Stimulated activated naive CD8-positive, alpha-beta T cell treated with anti-CD3 and anti-CD28 coated beads, Interleukin-15, Interleukin-2, amounts not matched to agents 100 ng/mL and 50 ng/mL, for 24 hours (primary cell): ENCODE results near the gene MAML1.

Source experiments
- H3K27ac Mint-ChIP-seq: one replicate; pipeline ENCODE4 v1.8.0; 2021; ENCODE audit warnings: mild to moderate bottlenecking, mixed read lengths
- H3K27me3 Mint-ChIP-seq: one replicate; pipeline ENCODE4 v1.8.0; 2021; ENCODE audit warnings: mixed read lengths
- H3K36me3 Mint-ChIP-seq: one replicate; pipeline ENCODE4 v1.8.0; 2021; ENCODE audit warnings: low read depth, mixed read lengths
- H3K4me1 Mint-ChIP-seq: one replicate; pipeline ENCODE4 v1.8.0; 2021; ENCODE audit warnings: low read depth, mixed read lengths
- H3K4me3 Mint-ChIP-seq: one replicate; pipeline ENCODE4 v1.8.0; 2021; ENCODE audit warnings: mild to moderate bottlenecking, mixed read lengths
- H3K9me3 Mint-ChIP-seq: one replicate; pipeline ENCODE4 v1.8.0; 2021; ENCODE audit warnings: mixed read lengths

MAML1 gene

DNA sequence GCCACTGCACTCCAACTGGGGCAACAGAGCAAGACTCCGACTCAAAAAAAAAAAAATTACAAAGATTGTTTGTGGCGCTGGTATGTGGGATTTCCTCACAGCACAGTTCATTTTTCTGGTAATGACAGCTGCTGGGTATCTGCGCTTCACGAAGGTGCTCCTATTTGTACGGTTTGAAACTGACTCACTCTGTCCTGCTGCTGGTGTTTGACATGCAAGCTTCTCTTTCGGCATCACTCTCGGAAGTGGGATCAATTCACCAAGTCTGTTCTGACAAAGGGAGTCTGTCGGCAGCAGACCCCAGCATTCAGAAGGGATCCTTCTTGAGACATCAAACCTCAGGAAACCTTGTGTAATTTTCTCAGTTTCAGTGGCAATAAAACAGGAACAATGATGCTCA is 26.3 kb downstream of the MAML1 start:
- no peak overlapping the region for H3K4me3 Mint-ChIP-seq
- H3K9me3 Mint-ChIP-seq, result no peaks in the 10 kb centered on the region
- H3K27ac Mint-ChIP-seq, result peak overlapping the region; percentile 87
- H3K4me1 Mint-ChIP-seq, result peaks cover 74% of the 10 kb centered on the region
- H3K27me3 Mint-ChIP-seq, result no peaks in the 10 kb centered on the region
- peaks cover 7% of the 10 kb centered on the region for H3K36me3 Mint-ChIP-seq

DNA sequence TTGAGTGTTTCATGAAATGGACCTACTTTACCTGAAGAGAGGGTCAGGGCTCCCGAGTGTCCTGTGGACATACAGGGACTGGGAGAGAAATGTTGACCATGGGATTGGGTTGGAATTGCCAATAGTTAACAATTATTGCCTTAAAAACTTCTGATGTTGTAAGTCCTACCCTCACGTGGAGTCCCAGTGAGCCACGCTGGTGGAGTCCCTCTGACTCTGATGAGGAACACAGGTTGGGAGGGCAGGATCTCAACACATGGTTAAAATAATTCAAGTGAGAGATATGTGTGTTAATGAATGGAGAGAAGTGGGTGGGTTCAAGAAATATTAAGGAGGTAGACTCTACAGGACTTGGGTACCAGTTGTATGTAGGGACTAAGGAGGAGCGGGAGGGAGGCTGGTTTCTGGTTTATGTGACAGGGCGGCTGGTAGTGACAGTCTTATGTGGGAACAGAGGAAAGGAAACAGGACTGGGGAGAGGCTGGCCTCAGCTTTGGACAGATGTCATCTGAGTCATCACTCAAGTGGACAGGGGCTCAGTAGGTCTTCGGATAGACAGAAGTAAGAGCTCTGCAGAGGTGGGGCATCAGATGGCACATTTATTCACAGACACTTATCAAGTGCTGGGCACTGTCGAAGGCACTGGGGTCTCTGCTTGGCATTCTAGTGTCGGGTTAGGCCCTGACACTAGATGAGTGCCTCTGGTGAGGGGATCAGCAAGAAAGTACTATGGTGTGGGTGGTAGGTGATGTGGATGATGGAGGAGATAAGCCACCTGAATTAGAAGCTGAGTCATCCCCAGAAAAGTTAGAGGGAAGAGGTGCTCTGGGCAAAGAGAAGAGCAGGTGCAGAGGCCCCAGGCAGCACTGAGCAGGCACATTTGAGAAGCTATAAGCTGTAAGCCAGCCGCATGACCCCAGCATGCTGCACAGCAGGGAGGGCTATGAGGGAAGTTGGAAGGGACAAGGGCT is 27.2 kb downstream of the MAML1 start:
- Mint-ChIP-seq H3K9me3 (no peaks in the 10 kb centered on the region), H3K27ac (peak overlapping the region; percentile 87), H3K4me1 (peaks cover 65% of the 10 kb centered on the region), H3K4me3 (peak overlapping the region; percentile 17), H3K36me3 (peaks cover 7% of the 10 kb centered on the region), H3K27me3 (no peaks in the 10 kb centered on the region)

DNA sequence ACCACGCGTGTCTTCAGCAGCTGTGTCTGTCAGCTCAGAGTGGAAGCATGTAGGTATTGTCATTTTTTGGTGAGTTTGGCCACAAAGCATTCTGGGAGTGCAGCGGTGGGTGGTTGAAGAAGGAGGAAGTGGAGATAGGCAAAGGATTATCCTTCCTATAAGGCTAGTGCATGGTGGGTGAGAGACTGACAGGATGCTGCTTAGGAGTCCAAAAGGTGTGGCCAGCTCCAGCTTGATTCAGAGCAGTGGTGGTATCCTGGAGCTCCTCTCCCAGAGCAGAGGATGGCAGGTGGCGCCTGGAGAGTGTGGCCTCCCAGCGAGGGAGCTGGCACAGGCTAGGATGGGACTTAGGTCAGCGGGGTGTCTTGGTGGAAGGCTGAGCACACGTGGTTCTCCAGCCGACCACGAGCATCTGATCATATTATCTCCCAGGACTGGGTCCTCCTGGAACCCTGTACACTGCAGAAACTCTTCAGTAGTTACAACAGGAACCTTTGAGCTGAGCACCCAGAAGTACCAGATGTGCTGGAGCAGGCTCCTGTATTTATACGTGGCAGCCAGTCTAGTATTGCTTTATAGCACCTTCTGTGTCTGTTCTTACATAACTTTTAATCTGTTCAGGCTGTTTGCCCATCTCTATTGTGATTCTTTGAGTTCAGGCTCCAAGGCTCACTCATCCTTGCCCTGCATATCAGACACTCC is 29.6 kb downstream of the MAML1 start:
- no peaks in the 10 kb centered on the region for H3K9me3 Mint-ChIP-seq
- H3K27ac Mint-ChIP-seq, result peak overlapping the region; percentile 69
- H3K27me3 Mint-ChIP-seq, result no peaks in the 10 kb centered on the region
- peaks cover 59% of the 10 kb centered on the region for H3K4me1 Mint-ChIP-seq
- peaks cover 18% of the 10 kb centered on the region for H3K36me3 Mint-ChIP-seq
- H3K4me3 Mint-ChIP-seq, result no peak overlapping the region

DNA sequence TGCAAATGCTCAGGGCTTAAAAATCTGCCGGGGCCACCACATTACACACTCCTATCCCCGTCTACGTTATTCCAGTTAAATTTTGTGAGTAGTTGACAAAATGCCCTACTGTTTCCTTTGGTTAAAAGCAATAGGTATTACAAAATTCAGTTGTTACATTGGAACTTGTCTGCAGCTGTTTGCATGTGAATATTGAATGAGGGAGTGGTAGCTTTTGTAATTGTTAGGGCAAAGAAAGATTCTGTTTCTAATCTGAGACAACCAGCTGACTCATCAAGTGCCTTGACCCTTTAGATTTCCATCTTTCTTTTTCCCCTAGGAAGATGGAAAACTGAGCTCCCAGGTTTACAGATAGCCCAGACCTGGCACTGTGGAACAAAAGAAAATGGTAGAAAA is 30.2 kb downstream of the MAML1 start:
- no peak overlapping the region for H3K27ac Mint-ChIP-seq
- peaks cover 22% of the 10 kb centered on the region for H3K36me3 Mint-ChIP-seq
- peaks cover 59% of the 10 kb centered on the region for H3K4me1 Mint-ChIP-seq
- H3K9me3 Mint-ChIP-seq, result no peaks in the 10 kb centered on the region
- H3K4me3 Mint-ChIP-seq, result no peak overlapping the region
- no peaks in the 10 kb centered on the region for H3K27me3 Mint-ChIP-seq

DNA sequence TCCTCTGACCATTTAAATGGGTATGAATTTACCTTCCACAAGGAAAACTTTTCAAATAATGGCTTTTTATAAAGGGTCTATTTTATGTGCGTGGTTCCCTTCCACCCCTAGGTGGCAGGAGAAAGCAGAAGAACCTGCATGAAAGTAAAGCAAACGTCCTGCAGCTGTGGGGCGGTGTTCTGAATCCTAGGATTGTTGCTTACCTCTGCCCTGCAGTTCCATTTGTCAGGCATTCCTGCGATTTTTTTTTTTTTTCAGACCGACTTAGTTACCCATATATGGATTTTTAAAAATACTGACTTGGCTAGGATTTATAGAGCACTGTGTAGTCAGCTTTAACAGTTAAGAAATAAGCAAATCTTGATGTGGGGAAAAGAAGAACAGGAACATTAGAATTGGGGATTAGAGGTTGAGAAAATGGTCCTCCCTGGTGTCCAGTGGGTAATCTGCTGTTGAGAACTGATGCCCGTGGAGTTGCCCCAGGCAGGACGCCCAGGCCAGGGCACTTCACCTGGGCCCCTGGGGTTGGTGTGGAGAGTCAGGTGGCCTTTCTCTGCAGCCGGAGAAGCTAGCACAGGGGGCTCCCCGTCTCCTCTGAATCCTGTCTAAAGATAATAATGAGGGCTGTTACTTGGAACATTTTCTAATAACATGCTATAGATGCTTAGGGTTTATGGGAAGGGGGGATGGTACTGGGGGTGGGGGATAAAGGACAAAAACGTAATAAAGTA is 30.8 kb downstream of the MAML1 start:
- Mint-ChIP-seq H3K27me3 (no peaks in the 10 kb centered on the region), H3K4me1 (peaks cover 58% of the 10 kb centered on the region), H3K36me3 (peaks cover 24% of the 10 kb centered on the region), H3K9me3 (no peaks in the 10 kb centered on the region), H3K4me3 (no peak overlapping the region), H3K27ac (no peak overlapping the region)

DNA sequence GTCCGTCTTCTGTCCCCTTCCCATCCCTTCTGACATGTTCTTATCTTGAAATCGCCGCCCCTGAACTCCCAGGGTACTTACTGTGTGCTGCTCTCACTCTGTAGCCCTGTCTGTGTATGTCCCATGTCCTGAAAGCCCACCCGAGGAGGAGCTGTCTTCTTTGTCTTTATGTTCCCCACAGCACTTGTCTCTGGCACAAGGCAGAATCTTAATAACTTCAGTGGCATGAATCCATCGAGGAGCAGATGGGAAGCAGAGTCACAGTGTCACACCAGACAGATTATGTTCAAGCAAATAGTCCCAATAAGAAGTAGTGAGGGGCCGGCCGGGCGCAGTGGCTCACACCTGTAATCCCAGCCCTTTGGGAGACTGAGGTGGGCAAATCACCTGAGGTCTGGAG is 31.4 kb downstream of the MAML1 start:
- Mint-ChIP-seq H3K4me3 (no peak overlapping the region), H3K27me3 (no peaks in the 10 kb centered on the region), H3K27ac (no peak overlapping the region), H3K4me1 (peaks cover 53% of the 10 kb centered on the region), H3K36me3 (peaks cover 26% of the 10 kb centered on the region), H3K9me3 (no peaks in the 10 kb centered on the region)

DNA sequence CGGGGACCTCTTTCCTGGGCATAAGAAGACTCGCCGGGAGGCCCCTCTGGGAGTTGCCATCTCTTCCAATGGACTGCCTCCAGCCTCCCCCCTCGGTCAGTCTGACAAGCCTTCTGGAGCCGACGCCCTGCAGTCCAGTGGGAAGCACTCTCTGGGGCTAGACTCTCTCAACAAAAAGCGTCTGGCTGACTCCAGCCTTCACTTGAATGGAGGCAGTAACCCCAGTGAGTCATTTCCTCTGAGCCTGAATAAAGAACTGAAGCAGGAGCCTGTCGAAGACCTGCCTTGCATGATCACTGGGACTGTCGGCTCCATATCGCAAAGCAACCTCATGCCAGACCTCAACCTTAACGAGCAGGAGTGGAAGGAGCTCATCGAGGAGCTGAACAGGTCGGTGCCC is 32.8 kb downstream of the MAML1 start:
- H3K36me3 Mint-ChIP-seq, result peaks cover 35% of the 10 kb centered on the region

DNA sequence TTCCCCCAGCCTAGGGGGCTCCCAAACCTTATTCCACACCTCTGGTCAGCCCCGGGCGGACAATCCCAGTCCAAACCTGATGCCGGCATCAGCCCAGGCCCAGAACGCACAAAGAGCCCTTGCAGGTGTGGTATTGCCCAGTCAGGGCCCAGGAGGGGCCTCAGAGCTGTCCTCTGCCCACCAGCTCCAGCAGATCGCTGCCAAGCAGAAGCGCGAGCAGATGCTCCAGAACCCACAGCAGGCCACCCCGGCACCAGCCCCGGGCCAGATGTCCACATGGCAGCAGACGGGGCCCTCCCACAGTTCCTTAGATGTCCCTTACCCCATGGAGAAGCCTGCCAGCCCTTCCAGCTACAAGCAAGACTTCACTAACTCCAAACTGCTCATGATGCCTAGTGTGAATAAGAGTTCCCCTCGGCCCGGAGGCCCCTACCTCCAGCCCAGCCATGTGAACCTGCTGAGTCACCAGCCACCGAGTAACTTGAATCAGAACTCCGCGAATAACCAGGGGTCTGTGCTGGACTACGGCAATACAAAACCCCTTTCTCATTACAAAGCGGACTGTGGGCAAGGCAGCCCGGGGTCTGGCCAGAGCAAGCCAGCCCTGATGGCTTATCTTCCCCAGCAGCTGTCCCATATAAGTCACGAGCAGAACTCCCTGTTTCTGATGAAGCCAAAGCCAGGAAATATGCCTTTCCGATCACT is 33.6 kb downstream of the MAML1 start:
- Mint-ChIP-seq H3K36me3 (peaks cover 41% of the 10 kb centered on the region), H3K9me3 (no peaks in the 10 kb centered on the region), H3K27me3 (no peaks in the 10 kb centered on the region), H3K4me3 (no peak overlapping the region), H3K4me1 (peaks cover 34% of the 10 kb centered on the region), H3K27ac (no peak overlapping the region)

More for the DNA sequence above, 32.8 kb downstream of the MAML1 start:
- H3K4me3 Mint-ChIP-seq, result no peak overlapping the region
- H3K9me3 Mint-ChIP-seq, result no peaks in the 10 kb centered on the region
- H3K27me3 Mint-ChIP-seq, result no peaks in the 10 kb centered on the region
- H3K27ac Mint-ChIP-seq, result peak overlapping the region; percentile 33
- H3K4me1 Mint-ChIP-seq, result peaks cover 40% of the 10 kb centered on the region

DNA sequence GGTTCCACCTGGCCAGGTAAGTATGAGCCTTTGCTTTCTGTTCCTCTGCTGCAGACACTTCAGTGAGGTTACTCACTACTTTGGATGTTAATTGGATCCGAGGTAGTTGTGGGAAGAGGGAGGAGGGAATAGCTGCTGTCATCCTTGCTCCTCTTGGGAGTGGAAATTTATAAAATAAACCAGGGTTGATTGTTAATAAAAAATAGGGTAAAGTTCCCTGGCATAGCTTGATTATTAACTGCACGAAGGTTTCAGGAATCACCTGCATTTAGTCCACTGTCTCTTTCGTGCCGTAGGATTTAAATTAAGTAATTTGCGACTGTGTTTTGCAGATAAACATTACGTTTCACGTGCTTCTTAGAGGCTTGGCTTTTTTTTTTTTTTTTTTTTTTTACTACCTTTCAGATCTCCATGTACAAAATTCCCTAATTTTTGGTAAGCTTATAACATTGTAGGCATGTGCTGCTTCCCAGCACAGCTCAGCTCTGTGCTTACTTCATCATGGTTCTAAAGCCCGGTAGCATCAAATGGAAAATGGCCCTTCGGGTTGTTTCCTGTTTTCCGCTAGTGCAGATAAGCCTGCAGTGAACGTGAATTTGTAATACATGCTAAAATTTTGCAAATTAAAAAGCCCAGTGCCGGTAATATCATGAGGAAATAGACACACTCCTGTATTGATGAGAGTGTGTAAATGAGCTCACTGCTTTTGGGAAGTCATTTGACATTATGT is 34.3 kb downstream of the MAML1 start:
- no peaks in the 10 kb centered on the region for H3K27me3 Mint-ChIP-seq
- H3K36me3 Mint-ChIP-seq, result peaks cover 41% of the 10 kb centered on the region
- H3K27ac Mint-ChIP-seq, result no peak overlapping the region
- no peak overlapping the region for H3K4me3 Mint-ChIP-seq
- H3K4me1 Mint-ChIP-seq, result peaks cover 27% of the 10 kb centered on the region
- no peaks in the 10 kb centered on the region for H3K9me3 Mint-ChIP-seq

DNA sequence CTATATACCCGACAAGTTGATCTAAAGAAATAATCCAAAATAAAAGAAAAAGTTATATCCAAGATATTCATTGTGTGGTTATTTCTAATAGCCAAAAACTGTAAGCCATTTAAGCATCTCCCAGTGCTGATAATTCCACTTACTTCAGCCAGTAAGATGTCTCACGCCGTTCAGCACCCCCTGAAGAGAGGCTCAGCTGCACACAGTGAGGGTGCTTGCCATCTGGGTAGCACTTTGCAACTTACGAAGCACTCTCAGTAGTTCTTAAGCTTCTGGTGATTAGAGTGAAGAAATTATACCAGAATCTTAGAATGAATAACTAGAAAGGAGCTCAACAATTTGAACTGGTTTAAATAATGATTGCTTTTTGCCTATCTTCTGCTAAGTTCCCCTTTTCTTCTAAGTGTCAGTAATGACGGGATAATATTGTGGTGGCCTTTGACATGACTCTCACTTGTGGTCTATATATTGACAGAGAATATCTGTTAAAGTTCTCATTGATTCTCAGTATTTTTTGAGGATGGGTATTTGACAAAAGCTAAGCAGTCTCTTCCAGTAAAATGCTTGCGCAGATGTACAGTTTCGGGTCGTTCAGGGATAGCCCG is 35.0 kb downstream of the MAML1 start:
- H3K4me3 Mint-ChIP-seq, result no peak overlapping the region
- H3K27me3 Mint-ChIP-seq, result no peaks in the 10 kb centered on the region
- peaks cover 20% of the 10 kb centered on the region for H3K4me1 Mint-ChIP-seq
- no peaks in the 10 kb centered on the region for H3K9me3 Mint-ChIP-seq
- peak overlapping the region; percentile 29 for H3K27ac Mint-ChIP-seq
- H3K36me3 Mint-ChIP-seq, result peaks cover 45% of the 10 kb centered on the region

DNA sequence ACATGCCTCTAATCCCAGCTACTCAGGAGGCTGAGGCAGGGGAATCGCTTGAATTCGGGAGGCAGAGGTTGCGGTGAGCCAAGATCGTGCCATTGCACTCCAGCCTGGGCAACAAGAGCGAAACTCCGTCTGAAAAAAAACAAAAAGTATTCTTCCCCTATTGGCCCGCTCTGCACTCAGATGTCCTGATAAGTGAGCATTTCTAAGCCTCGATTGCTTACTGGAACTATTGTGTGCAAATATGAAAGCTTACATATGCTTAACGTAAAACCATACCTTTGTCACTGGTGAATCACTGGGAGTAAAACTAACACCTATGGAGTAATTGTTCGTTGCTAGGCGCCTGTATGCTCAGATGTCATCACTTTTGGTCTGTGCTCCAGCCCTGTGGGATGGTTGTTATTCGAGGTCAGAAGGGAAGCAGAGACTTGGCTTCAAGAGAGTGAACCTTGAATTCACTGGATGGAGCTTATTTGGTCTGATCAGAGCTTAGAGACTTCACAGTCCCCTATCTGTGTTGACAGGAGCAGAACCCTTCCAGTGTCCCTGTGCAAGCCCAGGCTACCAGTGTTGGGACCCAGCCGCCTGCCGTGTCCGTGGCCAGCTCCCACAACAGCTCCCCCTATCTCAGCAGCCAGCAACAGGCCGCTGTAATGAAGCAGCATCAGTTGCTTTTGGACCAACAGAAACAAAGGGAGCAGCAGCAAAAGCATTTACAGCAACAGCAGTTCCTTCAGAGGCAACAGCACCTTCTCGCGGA is 35.9 kb downstream of the MAML1 start:
- no peaks in the 10 kb centered on the region for H3K9me3 Mint-ChIP-seq
- H3K4me3 Mint-ChIP-seq, result no peak overlapping the region
- peaks cover 12% of the 10 kb centered on the region for H3K4me1 Mint-ChIP-seq
- no peaks in the 10 kb centered on the region for H3K27me3 Mint-ChIP-seq
- no peak overlapping the region for H3K27ac Mint-ChIP-seq
- peaks cover 53% of the 10 kb centered on the region for H3K36me3 Mint-ChIP-seq

DNA sequence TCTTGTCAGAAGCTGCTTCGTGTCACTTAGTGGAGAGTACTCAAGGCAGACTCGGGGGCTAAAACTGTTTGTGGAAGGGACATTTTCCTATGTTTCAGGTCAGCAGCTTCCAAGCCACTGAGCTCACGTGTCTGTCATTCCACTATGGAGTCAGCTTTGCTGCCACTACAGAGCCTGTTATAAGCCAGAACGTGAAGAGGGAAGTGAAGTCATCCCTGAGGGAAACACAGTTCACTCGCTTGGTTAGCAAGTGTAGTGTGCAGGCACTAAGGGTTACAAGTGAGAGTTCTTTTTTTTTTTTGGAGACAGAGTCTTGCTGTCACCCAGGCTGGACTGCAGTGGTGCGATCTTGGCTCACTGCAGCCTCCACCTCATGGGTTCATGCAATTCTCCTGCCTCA is 36.6 kb downstream of the MAML1 start:
- H3K27ac Mint-ChIP-seq, result no peak overlapping the region
- peaks cover 12% of the 10 kb centered on the region for H3K4me1 Mint-ChIP-seq
- H3K36me3 Mint-ChIP-seq, result peaks cover 57% of the 10 kb centered on the region
- H3K4me3 Mint-ChIP-seq, result no peak overlapping the region
- H3K27me3 Mint-ChIP-seq, result no peaks in the 10 kb centered on the region
- H3K9me3 Mint-ChIP-seq, result no peaks in the 10 kb centered on the region

DNA sequence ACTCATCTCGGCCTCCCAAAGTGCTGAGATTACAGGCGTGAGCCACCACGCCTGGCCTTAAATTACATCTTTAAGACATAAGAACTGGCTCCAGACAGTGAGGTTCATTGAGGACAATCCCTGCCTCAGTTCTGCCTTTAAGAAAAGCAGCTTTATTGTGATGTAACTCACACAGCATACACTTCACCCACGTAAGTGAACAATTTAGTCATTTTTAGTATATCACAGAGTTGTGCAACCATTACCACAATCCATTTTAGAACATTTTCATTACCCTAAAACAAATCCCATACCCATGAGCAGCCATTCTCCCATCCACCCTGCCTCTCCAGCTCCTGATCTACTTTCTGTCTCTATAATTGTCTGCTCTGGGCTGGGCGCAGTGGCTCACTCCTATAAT is 37.2 kb downstream of the MAML1 start:
- Mint-ChIP-seq H3K9me3 (no peaks in the 10 kb centered on the region), H3K27me3 (no peaks in the 10 kb centered on the region), H3K4me1 (peaks cover 12% of the 10 kb centered on the region), H3K27ac (no peak overlapping the region), H3K4me3 (no peak overlapping the region), H3K36me3 (peaks cover 60% of the 10 kb centered on the region)
